ENCODE measurements around the gene PDK3. TPM values are rescaled to one million over a fixed set of nuclear protein-coding genes. Genes with fewer than 3 reads are reported as not detected.
A peak's percentile ranks its signal among the peaks of the same experiment; 100 is the strongest.

PDK3 gene
- total RNA-seq, 2 experiments from 2014 or later, result 12.5 to 12.6 TPM

DNA sequence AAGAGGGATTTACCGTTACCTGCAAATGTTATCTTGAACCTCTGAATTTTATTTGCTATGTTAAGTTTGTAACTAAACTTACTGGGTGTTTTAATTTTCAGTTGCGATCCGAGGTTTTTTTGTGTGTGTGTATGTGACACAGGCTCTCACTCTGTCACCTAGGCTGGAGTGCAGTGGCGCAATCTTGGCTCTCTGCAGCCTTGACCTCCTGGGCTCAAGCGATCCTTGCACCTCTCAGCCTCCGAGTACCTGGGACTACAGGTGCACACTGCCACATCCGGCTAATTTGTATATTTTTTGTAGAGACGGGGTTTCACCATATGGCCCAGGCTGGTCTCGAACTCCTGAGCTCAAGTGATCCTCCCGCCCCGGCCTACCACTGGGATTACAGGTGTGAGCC, 18.5 kb downstream of the PDK3 start:
- ATAC-seq (ENCODE audit: poor library complexity), result no peak
- Mint-ChIP-seq H3K4me1 (ENCODE audit: low read depth) (peaks cover 53% of the 10 kb centered on the region), H3K27ac (peak overlapping the region; percentile 87), H3K27me3 (no peaks in the 10 kb centered on the region), H3K9me3 (no peaks in the 10 kb centered on the region), H3K36me3 (ENCODE audit: low read depth) (no peaks in the 10 kb centered on the region), H3K4me3 (no peak overlapping the region)
- TF ChIP-seq, protein P1, sequence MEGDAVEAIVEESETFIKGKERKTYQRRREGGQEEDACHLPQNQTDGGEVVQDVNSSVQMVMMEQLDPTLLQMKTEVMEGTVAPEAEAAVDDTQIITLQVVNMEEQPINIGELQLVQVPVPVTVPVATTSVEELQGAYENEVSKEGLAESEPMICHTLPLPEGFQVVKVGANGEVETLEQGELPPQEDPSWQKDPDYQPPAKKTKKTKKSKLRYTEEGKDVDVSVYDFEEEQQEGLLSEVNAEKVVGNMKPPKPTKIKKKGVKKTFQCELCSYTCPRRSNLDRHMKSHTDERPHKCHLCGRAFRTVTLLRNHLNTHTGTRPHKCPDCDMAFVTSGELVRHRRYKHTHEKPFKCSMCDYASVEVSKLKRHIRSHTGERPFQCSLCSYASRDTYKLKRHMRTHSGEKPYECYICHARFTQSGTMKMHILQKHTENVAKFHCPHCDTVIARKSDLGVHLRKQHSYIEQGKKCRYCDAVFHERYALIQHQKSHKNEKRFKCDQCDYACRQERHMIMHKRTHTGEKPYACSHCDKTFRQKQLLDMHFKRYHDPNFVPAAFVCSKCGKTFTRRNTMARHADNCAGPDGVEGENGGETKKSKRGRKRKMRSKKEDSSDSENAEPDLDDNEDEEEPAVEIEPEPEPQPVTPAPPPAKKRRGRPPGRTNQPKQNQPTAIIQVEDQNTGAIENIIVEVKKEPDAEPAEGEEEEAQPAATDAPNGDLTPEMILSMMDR (IDR thresholded peaks at IDR 0.05), result no peak
- Histone ChIP-seq H3K36me3 (ENCODE audit: insufficient read depth, low read length) (no peaks in the 10 kb centered on the region), H3K4me1 (ENCODE audit: insufficient read depth, low read length) (peaks cover 38% of the 10 kb centered on the region), H3K27me3 (ENCODE audit: control insufficient read depth in 1 of 2, insufficient read depth in 2 of 2, low read length in 2 of 2) (no peaks in the 10 kb centered on the region), H3K27ac (ENCODE audit: low read depth in 1 of 2, low read length in 2 of 2) (no peak overlapping the region), H3K4me3 (ENCODE audit: low read length) (no peak overlapping the region), H3K9me3 (ENCODE audit: control insufficient read depth in 1 of 2, insufficient read depth in 1 of 2, low read length in 2 of 2) (no peaks in the 10 kb centered on the region)
- POLR2A ChIA-PET, result interaction anchor here (7.8 kb wide), 1 partner anchor 18 kb away, joined by 142 read pairs; the partner anchor contains the start of gene PDK3
- no peak for DNase-seq
- intact Hi-C loops (cut with DNase I, micrococcal nuclease), result no loop called here
- CTCF ChIA-PET, result interaction anchor here (1.0 to 1.8 kb wide), 2 partner anchors 15 to 88 kb away, joined by 4 to 5 read pairs; no protein-coding TSS in a partner anchor

DNA sequence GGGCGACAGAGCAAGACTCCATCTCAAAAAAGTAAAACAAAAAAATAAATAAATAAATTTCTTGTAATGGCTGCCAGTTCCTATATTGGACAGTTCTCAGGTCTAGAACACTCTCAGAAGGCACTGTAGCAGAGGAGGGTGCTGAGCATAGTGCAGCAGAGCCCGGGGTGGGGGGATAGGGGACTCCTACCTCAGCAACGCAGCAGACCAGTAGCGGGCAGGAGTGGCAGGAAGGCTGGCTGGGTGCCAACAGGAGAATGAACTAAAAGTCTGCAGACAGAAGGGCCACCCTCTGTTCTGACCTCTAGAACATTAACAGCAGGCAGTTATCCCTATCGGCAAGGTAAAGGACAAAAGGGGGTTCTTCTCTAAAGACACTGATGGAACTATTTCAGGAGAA, 20.2 kb downstream of the PDK3 start:
- Mint-ChIP-seq H3K36me3 (ENCODE audit: low read depth) (no peaks in the 10 kb centered on the region), H3K27ac (no peak overlapping the region), H3K4me1 (ENCODE audit: low read depth) (peaks cover 38% of the 10 kb centered on the region), H3K9me3 (no peaks in the 10 kb centered on the region), H3K4me3 (no peak overlapping the region), H3K27me3 (no peaks in the 10 kb centered on the region)
- TF ChIP-seq, protein P1 (IDR thresholded peaks at IDR 0.05), result no peak
- Histone ChIP-seq H3K4me3 (ENCODE audit: low read length) (no peak overlapping the region), H3K4me1 (ENCODE audit: insufficient read depth, low read length) (peaks cover 30% of the 10 kb centered on the region), H3K9me3 (ENCODE audit: control insufficient read depth in 1 of 2, insufficient read depth in 1 of 2, low read length in 2 of 2) (no peaks in the 10 kb centered on the region), H3K27me3 (ENCODE audit: control insufficient read depth in 1 of 2, insufficient read depth in 2 of 2, low read length in 2 of 2) (no peaks in the 10 kb centered on the region), H3K36me3 (ENCODE audit: insufficient read depth, low read length) (no peaks in the 10 kb centered on the region), H3K27ac (ENCODE audit: low read depth in 1 of 2, low read length in 2 of 2) (no peak overlapping the region)
- intact Hi-C loops (cut with DNase I, micrococcal nuclease), result no loop called here
- ChIA-PET CTCF (interaction anchor here (1.8 kb wide), 1 partner anchor 13 kb away, joined by 5 read pairs; no protein-coding TSS in a partner anchor), POLR2A (interaction anchor here (1.8 kb wide), 1 partner anchor 10 kb away, joined by 5 read pairs; no protein-coding TSS in a partner anchor)
- no peak for DNase-seq
- ATAC-seq (ENCODE audit: poor library complexity), result no peak

DNA sequence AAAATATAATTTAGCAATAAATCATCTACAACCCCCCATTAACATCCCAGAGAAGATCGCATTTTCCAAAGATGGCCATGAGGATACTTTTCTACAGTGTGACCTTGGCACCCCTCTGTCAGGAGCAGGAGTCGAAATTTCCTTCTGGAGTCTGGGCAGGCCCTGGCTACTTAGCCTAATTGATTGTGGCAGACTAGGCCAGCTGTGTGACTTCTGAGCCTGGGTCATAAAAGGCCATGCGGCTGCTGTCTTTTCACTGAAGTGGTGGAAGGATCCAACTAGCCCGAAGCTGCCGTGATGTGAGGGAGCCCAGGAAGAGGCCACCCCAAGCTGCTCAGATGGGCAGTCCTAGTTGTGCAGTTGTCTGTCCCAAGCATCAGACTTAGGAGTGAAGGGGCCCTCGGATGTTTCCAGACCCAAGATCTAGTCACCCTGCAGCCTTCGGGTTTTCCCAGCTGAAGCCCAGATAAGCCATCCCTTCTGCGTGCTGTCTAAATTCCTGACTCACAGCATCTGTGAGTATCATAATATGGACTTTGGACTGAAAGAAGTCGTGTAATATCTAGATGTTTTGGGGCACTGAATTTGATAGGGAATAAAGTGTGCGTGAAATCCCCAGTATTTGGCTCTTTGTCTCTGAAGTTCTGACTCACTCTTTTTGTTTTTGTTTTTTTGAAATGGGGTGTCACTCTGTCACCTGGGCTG, 21.0 kb downstream of the PDK3 start:
- CTCF ChIA-PET, result no interaction called here
- ATAC-seq (ENCODE audit: poor library complexity) (no peak), DNase-seq (no peak)
- Histone ChIP-seq H3K4me1 (ENCODE audit: insufficient read depth, low read length) (peaks cover 22% of the 10 kb centered on the region), H3K4me3 (ENCODE audit: low read length) (no peak overlapping the region), H3K27ac (ENCODE audit: low read depth in 1 of 2, low read length in 2 of 2) (no peak overlapping the region), H3K27me3 (ENCODE audit: control insufficient read depth in 1 of 2, insufficient read depth in 2 of 2, low read length in 2 of 2) (no peaks in the 10 kb centered on the region), H3K36me3 (ENCODE audit: insufficient read depth, low read length) (peaks cover 2% of the 10 kb centered on the region), H3K9me3 (ENCODE audit: control insufficient read depth in 1 of 2, insufficient read depth in 1 of 2, low read length in 2 of 2) (no peaks in the 10 kb centered on the region)
- Mint-ChIP-seq H3K4me3 (no peak overlapping the region), H3K4me1 (ENCODE audit: low read depth) (peaks cover 30% of the 10 kb centered on the region), H3K27me3 (no peaks in the 10 kb centered on the region), H3K27ac (no peak overlapping the region), H3K9me3 (no peaks in the 10 kb centered on the region), H3K36me3 (ENCODE audit: low read depth) (no peaks in the 10 kb centered on the region)
- POLR2A ChIA-PET, result interaction anchor here (1.8 kb wide), 1 partner anchor 9 kb away, joined by 5 read pairs; no protein-coding TSS in a partner anchor
- intact Hi-C loops (cut with DNase I, micrococcal nuclease), result no loop called here
- TF ChIP-seq, protein P1 (IDR thresholded peaks at IDR 0.05), result no peak
